H9 (cell line): ENCODE data around the gene CLEC18C. TPM values are rescaled to one million over a fixed set of nuclear protein-coding genes. Genes with fewer than 3 reads are reported as not detected.
A peak's percentile ranks its signal among the peaks of the same experiment; 100 is the strongest.
"Not testable (repeated sequence)": the region's sequence is repeated elsewhere in the genome, so short reads cannot be mapped to it uniquely, and the experiment has no call there.

Experiments used
- DNase-seq: peaks from one replicate; pipeline ENCODE4 v3.0.0-alpha.2; 2017
- H2AFZ ChIP-seq: one replicate; pipeline ENCODE4 v1.6.1; 2013; ENCODE audit warnings: mild to moderate bottlenecking, low read length, control low read depth, moderate library complexity
- H2AK5ac ChIP-seq: 2 replicates; pipeline ENCODE4 v1.6.1; 2013; ENCODE audit warnings: low read length, control low read depth, mixed read lengths; ENCODE audit not compliant: insufficient read length
- H2BK120ac ChIP-seq: one replicate; pipeline ENCODE4 v1.6.1; 2013; ENCODE audit warnings: low read depth, mild to moderate bottlenecking, low read length, control low read depth, inconsistent platforms; ENCODE audit not compliant: poor library complexity, severe bottlenecking
- H2BK12ac ChIP-seq: 2 replicates; pipeline ENCODE4 v1.6.1; 2013; ENCODE audit warnings: low read length, control low read depth, mixed read lengths, low read depth; ENCODE audit not compliant: insufficient read length
- H2BK15ac ChIP-seq: 2 replicates; pipeline ENCODE4 v1.6.1; 2013; ENCODE audit warnings: low read depth, low read length, control low read depth
- H2BK20ac ChIP-seq: one replicate; pipeline ENCODE4 v1.6.1; 2013; ENCODE audit warnings: low read depth, mild to moderate bottlenecking, low read length, control low read depth, inconsistent platforms; ENCODE audit not compliant: poor library complexity, severe bottlenecking
- H2BK5ac ChIP-seq: 2 replicates; pipeline ENCODE4 v1.6.1; 2013; ENCODE audit warnings: low read length, control low read depth, mixed read lengths; ENCODE audit not compliant: insufficient read length
- H3K14ac ChIP-seq: 2 replicates; pipeline ENCODE4 v1.6.1; 2013; ENCODE audit warnings: low read length, control low read depth; ENCODE audit not compliant: insufficient read depth
- H3K18ac ChIP-seq: 2 replicates; pipeline ENCODE4 v1.6.1; 2013; ENCODE audit warnings: low read depth, mild to moderate bottlenecking, mixed read lengths, low read length, control low read depth; ENCODE audit not compliant: insufficient read length
- H3K23ac ChIP-seq: 2 replicates; pipeline ENCODE4 v1.6.1; 2013; ENCODE audit warnings: low read length, control low read depth, mixed read lengths, low read depth; ENCODE audit not compliant: insufficient read length
- H3K23me2 ChIP-seq: 2 replicates; pipeline ENCODE4 v1.6.1; 2013; ENCODE audit warnings: low read depth, mild to moderate bottlenecking, mixed read lengths, low read length, control low read depth; ENCODE audit not compliant: insufficient read length, poor library complexity, severe bottlenecking
- H3K27ac ChIP-seq: 2 replicates; pipeline ENCODE4 v1.5.1; 2013; ENCODE audit warnings: low read length, control low read depth, mixed read lengths, low read depth; ENCODE audit not compliant: insufficient read length
- H3K27me3 ChIP-seq: 2 replicates; pipeline ENCODE4 v1.6.1; 2013; ENCODE audit warnings: low read length, control low read depth, inconsistent platforms; ENCODE audit not compliant: insufficient read depth
- H3K4ac ChIP-seq: 2 replicates; pipeline ENCODE4 v1.6.1; 2013; ENCODE audit warnings: low read depth, mild to moderate bottlenecking, control low read depth, inconsistent platforms, low read length, moderate library complexity
- H3K4me1 ChIP-seq: 2 replicates; pipeline ENCODE4 v1.6.1; 2013; ENCODE audit warnings: low read length, control low read depth, inconsistent platforms; ENCODE audit not compliant: insufficient read depth
- H3K4me2 ChIP-seq: 2 replicates; pipeline ENCODE4 v1.6.1; 2013; ENCODE audit warnings: low read length, control low read depth, mixed read lengths; ENCODE audit not compliant: insufficient read length, insufficient read depth
- H3K56ac ChIP-seq: 2 replicates; pipeline ENCODE4 v1.6.1; 2013; ENCODE audit warnings: low read depth, mild to moderate bottlenecking, mixed read lengths, low read length, control low read depth; ENCODE audit not compliant: insufficient read length
- H3K79me1 ChIP-seq: 2 replicates; pipeline ENCODE4 v1.6.1; 2013; ENCODE audit warnings: low read depth, mild to moderate bottlenecking, moderate library complexity, low read length, control low read depth, inconsistent platforms; ENCODE audit not compliant: insufficient read depth, poor library complexity, severe bottlenecking
- H3K79me2 ChIP-seq: 2 replicates; pipeline ENCODE4 v1.6.1; 2013; ENCODE audit warnings: low read length, control low read depth, inconsistent platforms; ENCODE audit not compliant: insufficient read depth
- H3K9ac ChIP-seq: 2 replicates; pipeline ENCODE4 v1.6.1; 2013; ENCODE audit warnings: low read length, control low read depth, mixed read lengths; ENCODE audit not compliant: insufficient read length; ENCODE audit errors: extremely low read depth
- H3K9me3 ChIP-seq: one replicate; pipeline ENCODE4 v1.6.1; 2013; ENCODE audit warnings: low read depth, low read length, inconsistent platforms; ENCODE audit not compliant: control insufficient read depth
- H3T11ph ChIP-seq: one replicate; pipeline ENCODE4 v1.6.1; 2013; ENCODE audit warnings: mild to moderate bottlenecking, low read length, control low read depth, inconsistent platforms
- H4K20me1 ChIP-seq: one replicate; pipeline ENCODE4 v1.6.1; 2013; ENCODE audit not compliant: control insufficient read depth, insufficient read length, insufficient read depth
- H4K5ac ChIP-seq: 2 replicates; pipeline ENCODE4 v1.6.1; 2013; ENCODE audit warnings: low read depth, mild to moderate bottlenecking, mixed read lengths, low read length, control low read depth; ENCODE audit not compliant: insufficient read length
- H4K8ac ChIP-seq: replicated peaks from 2 replicates; pipeline ENCODE4 v1.6.1; 2013; ENCODE audit warnings: low read length, control low read depth, mixed read lengths, low read depth; ENCODE audit not compliant: insufficient read length
- H4K91ac ChIP-seq: 2 replicates; pipeline ENCODE4 v1.6.1; 2013; ENCODE audit warnings: low read depth, mild to moderate bottlenecking, moderate library complexity, mixed read lengths, low read length, control low read depth; ENCODE audit not compliant: insufficient read length
- H3K27ac Mint-ChIP-seq, 3 experiments: 2 replicates in 2 of 3; 3 replicates in 1 of 3; pipeline ENCODE4 v1.8.0; 2020 to 2021; ENCODE audit warnings: mixed read lengths in 3 of 3, mild to moderate bottlenecking in 1 of 3, moderate library complexity in 1 of 3
- H3K27me3 Mint-ChIP-seq: 2 replicates; pipeline ENCODE4 v1.8.0; 2021; ENCODE audit warnings: low read depth, mild to moderate bottlenecking, moderate library complexity, mixed read lengths
- H3K36me3 Mint-ChIP-seq, 3 experiments: 2 replicates in 2 of 3; 3 replicates in 1 of 3; pipeline ENCODE4 v1.8.0; 2020 to 2021; ENCODE audit warnings: low read depth in 3 of 3, mixed read lengths in 3 of 3; ENCODE audit not compliant: insufficient read depth in 1 of 3
- H3K4me1 Mint-ChIP-seq, 2 experiments: 2 replicates each; pipeline ENCODE4 v1.8.0; 2020; ENCODE audit warnings: mixed read lengths in 2 of 2
- H3K4me3 Mint-ChIP-seq, 2 experiments: 2 replicates in 1 of 2; 3 replicates in 1 of 2; pipeline ENCODE4 v1.8.0; 2020 to 2021; ENCODE audit warnings: mild to moderate bottlenecking in 2 of 2, mixed read lengths in 2 of 2, moderate library complexity in 1 of 2
- H3K9me3 Mint-ChIP-seq, 2 experiments: 2 replicates in 1 of 2; 3 replicates in 1 of 2; pipeline ENCODE4 v1.8.0; 2020; ENCODE audit warnings: mild to moderate bottlenecking in 2 of 2, mixed read lengths in 2 of 2, moderate library complexity in 1 of 2
- WGBS: extraction: QIAGEN DNeasy Blood & Tissue Kit; methylation state at CpG from one replicate; pipeline ENCODE4 v1.1.7; 2013; ENCODE audit warnings: missing lambda C conversion rate, low lambda C conversion rate, mixed read lengths; ENCODE audit not compliant: insufficient read length; ENCODE audit errors: extremely low coverage; 5-methylcytosine and 5-hydroxymethylcytosine counted together
- total RNA-seq: library from RNA; stranded (reverse); gene quantifications from 2 replicates; pipeline ENCODE4 v1.2.1, GENCODE V29; 2021

CLEC18C gene
- total RNA-seq, 1 experiment from 2014 or later, result 0.11 TPM

- not testable (repeated sequence) for H2BK120ac ChIP-seq, H3K23me2 ChIP-seq, H3K23ac ChIP-seq, H3K9me3 Mint-ChIP-seq, H4K5ac ChIP-seq, H4K8ac ChIP-seq, H3K27me3 ChIP-seq, DNase-seq, H3K56ac ChIP-seq, H3K4ac ChIP-seq, H4K91ac ChIP-seq, H3K4me2 ChIP-seq, H2BK15ac ChIP-seq, H3K27me3 Mint-ChIP-seq, H3K79me2 ChIP-seq, H3K9ac ChIP-seq, H3K18ac ChIP-seq, H3T11ph ChIP-seq, H2BK12ac ChIP-seq, H2BK20ac ChIP-seq, H3K4me1 Mint-ChIP-seq, H4K20me1 ChIP-seq, H3K4me1 ChIP-seq, H2AK5ac ChIP-seq, H3K27ac ChIP-seq, H3K79me1 ChIP-seq, H2AFZ ChIP-seq, H3K14ac ChIP-seq, H3K4me3 Mint-ChIP-seq, H3K27ac Mint-ChIP-seq, H3K9me3 ChIP-seq, H2BK5ac ChIP-seq
- no CpG with 5 or more reads among the region's 6 CpGs for WGBS
- peaks cover 45 to 72% (median 66%) of the 10 kb centered on the region in 3 experiments for H3K36me3 Mint-ChIP-seq
Measured at GRCh38 chr16:70148453-70148852, 25.1 kb upstream of the CLEC18C start.

- whole genome bisulfite sequencing, result no CpG with 5 or more reads among the region's 8 CpGs
- H3K27me3 ChIP-seq, result not testable (repeated sequence)
Measured at GRCh38 chr16:70149296-70149695, 24.3 kb upstream of the CLEC18C start.

More at GRCh38 chr16:70149296-70149695, 24.3 kb upstream of the CLEC18C start:
- H3K14ac ChIP-seq, H4K5ac ChIP-seq, H3K23ac ChIP-seq, H2AK5ac ChIP-seq, H3K79me1 ChIP-seq, H3K4me2 ChIP-seq, H2BK12ac ChIP-seq, H2AFZ ChIP-seq, H3K23me2 ChIP-seq, H4K20me1 ChIP-seq, H3K4ac ChIP-seq, H3K27me3 Mint-ChIP-seq, H3K9me3 Mint-ChIP-seq, H2BK15ac ChIP-seq, H2BK20ac ChIP-seq, H3K4me1 Mint-ChIP-seq, H3K9ac ChIP-seq, H3K4me1 ChIP-seq, H4K8ac ChIP-seq, DNase-seq, H2BK5ac ChIP-seq, H3K56ac ChIP-seq, H3T11ph ChIP-seq, H2BK120ac ChIP-seq, H4K91ac ChIP-seq, H3K18ac ChIP-seq, H3K79me2 ChIP-seq, H3K27ac ChIP-seq, H3K9me3 ChIP-seq, H3K4me3 Mint-ChIP-seq: not testable (repeated sequence)
- Mint-ChIP-seq H3K36me3 (peaks cover 44 to 76% (median 69%) of the 10 kb centered on the region in 3 experiments), H3K27ac (0 out of 7 replicates have a peak overlapping the region, but pooled peaks of 1 of the 3 experiments have one; percentile 7)
